IPS DF 6.9 (cell line): ENCODE data around the gene SUGP1.

Source experiments
- DNase-seq: peaks from one replicate; pipeline ENCODE4 v3.0.0-alpha.2; 2013; ENCODE audit warnings: low read depth, low spot score
- H3K27ac ChIP-seq: one replicate; pipeline ENCODE4 v1.5.1; 2013; ENCODE audit warnings: low read length, control low read depth
- H3K27me3 ChIP-seq: 2 replicates; pipeline ENCODE4 v1.6.1; 2013; ENCODE audit warnings: mild to moderate bottlenecking, low read length; ENCODE audit not compliant: control insufficient read depth, insufficient read depth
- H3K36me3 ChIP-seq: 2 replicates; pipeline ENCODE4 v1.6.1; 2013; ENCODE audit warnings: low read length; ENCODE audit not compliant: control insufficient read depth, insufficient read depth
- H3K4me1 ChIP-seq: 2 replicates; pipeline ENCODE4 v1.6.1; 2013; ENCODE audit warnings: low read length; ENCODE audit not compliant: control insufficient read depth, insufficient read depth
- H3K4me3 ChIP-seq: 2 replicates; pipeline ENCODE4 v1.5.1; 2013; ENCODE audit warnings: mild to moderate bottlenecking, low read length
- H3K9me3 ChIP-seq: 2 replicates; pipeline ENCODE4 v1.6.1; 2013; ENCODE audit warnings: low read length, inconsistent platforms; ENCODE audit not compliant: control insufficient read depth, insufficient read depth
- WGBS: extraction: QIAGEN DNeasy Blood & Tissue Kit; methylation state at CpG from one replicate; pipeline ENCODE4 v1.1.7; 2013; ENCODE audit warnings: mixed read lengths, missing lambda C conversion rate; ENCODE audit not compliant: insufficient read length, insufficient coverage; 5-methylcytosine and 5-hydroxymethylcytosine counted together

The SUGP1 gene

GRCh38 chr19:19229701-19230100 lies 90.6 kb downstream of the SUGP1 start:
- no peak overlapping the region for H3K4me3 ChIP-seq
- peaks cover under 1% of the 10 kb centered on the region; the same call in 1 of the 2 replicates for H3K27me3 ChIP-seq
- no peaks in the 10 kb centered on the region; the same call in 1 of the 2 replicates for H3K4me1 ChIP-seq
- no peak for DNase-seq
- no peaks in the 10 kb centered on the region for H3K9me3 ChIP-seq
- H3K27ac ChIP-seq = no peak overlapping the region
- no peaks in the 10 kb centered on the region for H3K36me3 ChIP-seq
- WGBS = no CpG with 5 or more reads among the region's 3 CpGs

- Histone ChIP-seq H3K4me3 (no peak overlapping the region), H3K4me1 (no peaks in the 10 kb centered on the region; the same call in 1 of the 2 replicates), H3K36me3 (no peaks in the 10 kb centered on the region), H3K9me3 (no peaks in the 10 kb centered on the region; the same call in 1 of the 2 replicates), H3K27me3 (peaks cover 4% of the 10 kb centered on the region; the same call in 1 of the 2 replicates), H3K27ac (no peak overlapping the region)
- no peak for DNase-seq
- no CpG with 5 or more reads among the region's 4 CpGs for WGBS
Measured at GRCh38 chr19:19227217-19227616, 93.1 kb downstream of the SUGP1 start.

- Histone ChIP-seq H3K4me1 (no peaks in the 10 kb centered on the region), H3K27me3 (peaks cover 4% of the 10 kb centered on the region; the same call in 1 of the 2 replicates), H3K4me3 (no peak overlapping the region), H3K36me3 (no peaks in the 10 kb centered on the region), H3K9me3 (no peaks in the 10 kb centered on the region; the same call in 1 of the 2 replicates), H3K27ac (no peak overlapping the region)
- no peak for DNase-seq
- no CpG with 5 or more reads among the region's 10 CpGs for WGBS
Measured at GRCh38 chr19:19226663-19227062, 93.6 kb downstream of the SUGP1 start.

DNA sequence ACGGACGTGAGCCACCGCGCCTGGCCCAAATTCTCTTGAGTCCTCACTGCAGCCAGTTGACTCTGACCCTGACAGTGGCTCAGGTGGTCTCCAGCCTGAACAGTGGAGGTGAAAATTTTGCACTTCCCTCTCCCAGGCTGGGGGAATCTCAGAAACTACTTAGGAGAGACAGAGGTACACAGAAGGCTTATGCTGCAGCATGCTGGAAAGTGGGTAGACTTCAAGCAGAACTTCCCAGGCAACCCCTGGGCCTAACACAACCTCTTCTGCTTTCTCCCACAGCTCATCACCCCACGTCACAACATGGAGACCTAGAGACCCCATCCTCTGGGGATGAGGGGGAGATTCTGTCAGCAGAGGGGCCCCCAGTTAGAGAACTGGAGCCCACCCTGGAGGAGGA lies 94.1 kb downstream of the SUGP1 start:
- Histone ChIP-seq H3K4me1 (no peaks in the 10 kb centered on the region), H3K27me3 (peaks cover 4% of the 10 kb centered on the region; the same call in 1 of the 2 replicates), H3K36me3 (no peaks in the 10 kb centered on the region), H3K9me3 (no peaks in the 10 kb centered on the region; the same call in 1 of the 2 replicates), H3K4me3 (no peak overlapping the region), H3K27ac (no peak overlapping the region)
- no CpG with 5 or more reads among the region's 5 CpGs for WGBS
- no peak for DNase-seq
